ES-I3 (cell line): ENCODE results near the gene TBXAS1.

Experiments used
- H3K36me3 ChIP-seq: 2 replicates; pipeline ENCODE4 v1.6.1; 2013; ENCODE audit warnings: mild to moderate bottlenecking, low read length, control low read depth, moderate library complexity; ENCODE audit not compliant: insufficient read depth
- H3K4me1 ChIP-seq: 2 replicates; pipeline ENCODE4 v1.6.1; 2013; ENCODE audit warnings: mild to moderate bottlenecking, control low read depth, low read length; ENCODE audit not compliant: insufficient read depth
- H3K9ac ChIP-seq: 2 replicates; pipeline ENCODE4 v1.6.1; 2013; ENCODE audit warnings: low read depth, mild to moderate bottlenecking, low read length, moderate library complexity
- H3K9me3 ChIP-seq: 2 replicates; pipeline ENCODE4 v1.6.1; 2013; ENCODE audit warnings: mild to moderate bottlenecking, low read length, moderate library complexity; ENCODE audit not compliant: control insufficient read depth, insufficient read depth

TBXAS1 gene

GRCh38 chr7:139940866-139941265 lies 111.8 kb downstream of the TBXAS1 start:
- Histone ChIP-seq H3K9me3 (no peaks in the 10 kb centered on the region), H3K4me1 (peaks cover 11% of the 10 kb centered on the region; the same call in 1 of the 2 replicates), H3K36me3 (no peaks in the 10 kb centered on the region), H3K9ac (no peak overlapping the region)

GRCh38 chr7:139941421-139941820 lies 112.4 kb downstream of the TBXAS1 start:
- no peaks in the 10 kb centered on the region for H3K9me3 ChIP-seq

GRCh38 chr7:139941866-139942265 lies 112.8 kb downstream of the TBXAS1 start:
- 0 out of 2 replicates have a peak, but pooled peaks cover 2% of the 10 kb centered on the region for H3K9me3 ChIP-seq
- H3K4me1 ChIP-seq = peaks cover under 1% of the 10 kb centered on the region; the same call in 1 of the 2 replicates
- H3K36me3 ChIP-seq = no peaks in the 10 kb centered on the region
- H3K9ac ChIP-seq = no peak overlapping the region

More at GRCh38 chr7:139941421-139941820, 112.4 kb downstream of the TBXAS1 start:
- Histone ChIP-seq H3K4me1 (peaks cover 5% of the 10 kb centered on the region; the same call in 1 of the 2 replicates), H3K36me3 (no peaks in the 10 kb centered on the region), H3K9ac (no peak overlapping the region)

GRCh38 chr7:139942636-139943035 lies 113.6 kb downstream of the TBXAS1 start:
- H3K9me3 ChIP-seq = 0 out of 2 replicates have a peak, but pooled peaks cover 2% of the 10 kb centered on the region
- H3K9ac ChIP-seq = no peak overlapping the region
- H3K4me1 ChIP-seq = no peaks in the 10 kb centered on the region; the same call in 1 of the 2 replicates
- no peaks in the 10 kb centered on the region for H3K36me3 ChIP-seq

- Histone ChIP-seq H3K36me3 (no peaks in the 10 kb centered on the region), H3K9ac (no peak overlapping the region), H3K9me3 (0 out of 2 replicates have a peak, but pooled peaks cover 2% of the 10 kb centered on the region), H3K4me1 (no peaks in the 10 kb centered on the region; the same call in 1 of the 2 replicates)
These were observed 114.3 kb downstream of the TBXAS1 start for GRCh38 chr7:139943401-139943800.

GRCh38 chr7:139944248-139944647 lies 115.2 kb downstream of the TBXAS1 start:
- Histone ChIP-seq H3K9me3 (0 out of 2 replicates have a peak, but pooled peaks cover 2% of the 10 kb centered on the region), H3K36me3 (no peaks in the 10 kb centered on the region)

GRCh38 chr7:139946533-139946932 lies 117.5 kb downstream of the TBXAS1 start:
- H3K9me3 ChIP-seq = 0 out of 2 replicates have a peak, but pooled peaks cover 2% of the 10 kb centered on the region
- no peak overlapping the region for H3K9ac ChIP-seq
- H3K36me3 ChIP-seq = no peaks in the 10 kb centered on the region
- no peaks in the 10 kb centered on the region for H3K4me1 ChIP-seq

More at GRCh38 chr7:139944248-139944647, 115.2 kb downstream of the TBXAS1 start:
- no peaks in the 10 kb centered on the region; the same call in 1 of the 2 replicates for H3K4me1 ChIP-seq
- no peak overlapping the region for H3K9ac ChIP-seq

GRCh38 chr7:139947021-139947420 lies 118.0 kb downstream of the TBXAS1 start:
- Histone ChIP-seq H3K36me3 (no peaks in the 10 kb centered on the region), H3K9me3 (0 out of 2 replicates have a peak, but pooled peaks cover 2% of the 10 kb centered on the region), H3K9ac (no peak overlapping the region), H3K4me1 (no peaks in the 10 kb centered on the region)

GRCh38 chr7:139948167-139948566 lies 119.1 kb downstream of the TBXAS1 start:
- Histone ChIP-seq H3K9me3 (0 out of 2 replicates have a peak, but pooled peaks cover 2% of the 10 kb centered on the region), H3K9ac (no peak overlapping the region), H3K36me3 (no peaks in the 10 kb centered on the region), H3K4me1 (no peaks in the 10 kb centered on the region)

- H3K9me3 ChIP-seq = 0 out of 2 replicates have a peak, but pooled peaks cover 2% of the 10 kb centered on the region
- no peaks in the 10 kb centered on the region for H3K4me1 ChIP-seq
- no peak overlapping the region for H3K9ac ChIP-seq
- no peaks in the 10 kb centered on the region for H3K36me3 ChIP-seq
These were observed 119.7 kb downstream of the TBXAS1 start for GRCh38 chr7:139948587-139949335.

GRCh38 chr7:139949629-139950028 lies 120.6 kb downstream of the TBXAS1 start:
- Histone ChIP-seq H3K4me1 (no peaks in the 10 kb centered on the region), H3K9me3 (0 out of 2 replicates have a peak, but pooled peaks cover 2% of the 10 kb centered on the region), H3K36me3 (no peaks in the 10 kb centered on the region), H3K9ac (no peak overlapping the region)

GRCh38 chr7:139950881-139951525 lies 121.9 kb downstream of the TBXAS1 start:
- H3K9ac ChIP-seq = no peak overlapping the region
- H3K36me3 ChIP-seq = no peaks in the 10 kb centered on the region

GRCh38 chr7:139953229-139953628 lies 124.2 kb downstream of the TBXAS1 start:
- Histone ChIP-seq H3K9ac (no peak overlapping the region), H3K9me3 (no peaks in the 10 kb centered on the region), H3K36me3 (no peaks in the 10 kb centered on the region), H3K4me1 (no peaks in the 10 kb centered on the region; the same call in 1 of the 2 replicates)

More at GRCh38 chr7:139950881-139951525, 121.9 kb downstream of the TBXAS1 start:
- 0 out of 2 replicates have a peak, but pooled peaks cover 2% of the 10 kb centered on the region for H3K9me3 ChIP-seq
- H3K4me1 ChIP-seq = no peaks in the 10 kb centered on the region

GRCh38 chr7:139955109-139955820 lies 126.2 kb downstream of the TBXAS1 start:
- no peaks in the 10 kb centered on the region for H3K9me3 ChIP-seq
- H3K36me3 ChIP-seq = no peaks in the 10 kb centered on the region
- no peaks in the 10 kb centered on the region; the same call in 1 of the 2 replicates for H3K4me1 ChIP-seq
- no peak overlapping the region for H3K9ac ChIP-seq
